Activated CD8-positive, alpha-beta memory T cell treated with anti-CD3 and anti-CD28 coated beads for 48 hours (primary cell): Measurements from ENCODE around the gene PER2.

Experiments
- DNase-seq, 3 experiments: peaks; one replicate each; pipeline ENCODE4 v3.0.0-alpha.2; 2020; ENCODE audit warnings: low read depth in 2 of 3, low spot score in 2 of 3

PER2 gene

DNA sequence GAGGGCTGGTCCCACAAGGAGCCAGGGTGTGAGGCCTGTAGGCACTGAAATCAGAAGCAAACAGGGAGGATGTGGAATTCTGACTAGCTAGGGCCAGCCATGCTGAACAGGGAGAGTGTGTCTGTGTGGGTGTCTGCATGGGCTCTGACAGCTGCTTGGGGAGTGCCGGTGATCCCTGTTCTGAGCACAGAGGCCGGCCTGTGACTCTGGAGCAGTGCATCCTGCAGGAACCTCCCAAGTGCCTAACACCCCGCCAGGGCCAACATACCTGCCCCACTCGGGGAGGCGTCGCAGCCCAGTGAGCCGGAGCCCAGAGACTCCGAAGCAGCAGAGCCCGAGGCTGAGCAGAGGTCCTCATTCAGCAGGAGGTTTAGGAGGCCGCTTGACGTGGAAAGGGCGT, 37.1 kb downstream of the PER2 start:
- DNase-seq: no peak

DNA sequence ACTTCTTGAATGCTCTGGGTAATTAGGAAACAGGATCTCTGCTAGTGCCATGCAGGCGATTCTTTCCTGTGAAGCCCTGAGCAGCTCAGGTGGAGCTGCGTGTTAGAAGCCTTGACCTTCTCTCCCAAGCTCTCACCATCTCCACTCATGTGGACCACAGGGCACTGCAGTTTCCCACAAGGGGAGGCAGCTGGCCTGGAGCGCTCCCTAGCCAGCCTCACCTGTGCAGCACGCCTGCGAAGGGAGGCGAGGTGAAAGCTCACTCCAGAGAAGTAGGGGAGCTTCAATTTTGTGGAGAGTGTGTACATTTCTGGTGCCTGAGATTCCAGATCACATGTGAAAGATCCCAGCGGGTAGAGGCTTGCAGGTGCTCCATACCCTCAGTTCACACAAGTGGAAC, 37.5 kb downstream of the PER2 start:
- no peak for DNase-seq

DNA sequence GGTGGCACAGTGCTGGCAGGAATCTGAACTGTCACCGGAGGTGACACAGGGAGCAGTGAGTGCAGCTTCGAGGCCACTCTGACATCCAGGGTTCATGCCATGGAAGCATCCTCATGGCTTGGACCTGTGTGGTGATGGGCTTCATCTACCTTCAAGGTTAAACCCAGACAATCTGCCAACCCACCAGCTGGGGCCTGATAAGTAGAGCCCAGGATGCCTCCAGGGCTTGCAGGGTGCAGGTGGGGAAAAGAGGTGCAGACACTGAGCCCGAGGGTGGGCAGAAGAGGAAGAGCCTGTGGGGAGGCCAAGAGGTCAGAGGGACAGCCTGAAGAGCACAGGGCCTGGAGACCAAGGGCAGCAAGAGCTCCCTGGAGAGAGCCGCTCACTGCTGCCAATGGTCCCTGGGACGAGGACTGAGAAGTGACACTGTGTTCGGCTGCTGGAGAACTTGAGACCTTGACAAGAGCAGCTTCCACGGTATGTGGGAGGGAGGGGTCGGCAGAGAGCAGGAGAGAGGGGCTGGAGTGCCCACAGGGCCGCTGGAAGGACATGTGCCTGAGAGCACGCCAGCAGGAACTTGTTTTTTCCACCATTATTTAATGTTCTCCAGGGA, 40.5 kb downstream of the PER2 start:
- DNase-seq: no peak

DNA sequence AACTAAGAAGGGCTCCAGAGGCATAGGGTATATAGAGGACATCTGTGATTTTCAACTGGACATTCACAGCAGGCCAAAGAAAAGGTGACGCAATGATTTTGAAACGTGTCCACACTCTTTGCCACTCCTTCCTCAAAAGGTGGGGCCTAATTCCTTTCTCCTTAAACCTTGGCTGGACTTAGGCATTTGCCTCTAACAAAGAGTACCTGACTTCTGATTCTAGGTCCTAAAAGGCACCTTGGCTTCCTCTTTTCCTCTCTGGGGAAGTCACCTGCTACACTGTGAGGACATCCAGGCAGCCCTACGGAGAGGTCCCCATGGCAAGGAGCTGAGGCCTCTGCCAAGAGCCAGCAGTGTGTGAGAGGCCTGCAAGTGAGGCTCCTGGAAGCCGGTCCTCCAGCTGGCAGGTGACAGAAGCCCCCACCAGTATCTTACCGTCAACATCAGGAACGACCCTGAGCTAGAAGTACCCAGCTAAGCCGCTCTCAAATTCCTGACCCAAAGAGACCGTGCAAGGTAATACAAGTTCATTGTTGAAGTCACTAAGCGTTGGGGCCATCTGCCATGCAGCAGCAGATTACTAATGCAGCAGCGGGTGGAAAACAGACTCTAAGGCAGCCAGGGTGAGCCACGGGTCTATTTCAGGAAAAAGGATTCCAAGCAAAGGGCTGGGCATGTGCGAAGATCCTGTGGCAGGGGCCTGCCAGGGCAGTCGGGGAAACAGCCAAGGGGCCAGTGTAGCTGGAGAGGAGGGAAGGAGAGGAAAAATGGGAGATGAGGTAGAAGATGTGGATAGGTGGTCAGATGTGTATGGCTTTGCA, 41.2 kb downstream of the PER2 start:
- no peak for DNase-seq

DNA sequence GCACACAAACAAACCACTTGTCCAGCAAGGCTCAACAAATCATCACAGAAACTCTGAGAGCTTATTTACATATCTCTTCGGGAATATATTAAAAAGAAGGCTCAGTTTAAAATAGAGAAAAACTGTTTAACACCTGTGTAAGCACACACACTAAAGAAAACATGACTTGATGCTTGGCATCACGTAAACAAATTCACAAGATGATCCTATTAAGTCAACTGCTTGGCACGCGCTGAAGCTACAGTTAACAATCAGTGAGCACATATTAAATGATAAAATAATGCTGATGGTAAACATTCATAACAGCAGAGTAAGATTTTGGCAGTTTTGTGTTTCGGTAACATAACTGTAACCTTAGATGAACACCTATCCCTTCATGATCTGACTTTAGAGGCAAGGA, 44.3 kb downstream of the PER2 start:
- no peak for DNase-seq

DNA sequence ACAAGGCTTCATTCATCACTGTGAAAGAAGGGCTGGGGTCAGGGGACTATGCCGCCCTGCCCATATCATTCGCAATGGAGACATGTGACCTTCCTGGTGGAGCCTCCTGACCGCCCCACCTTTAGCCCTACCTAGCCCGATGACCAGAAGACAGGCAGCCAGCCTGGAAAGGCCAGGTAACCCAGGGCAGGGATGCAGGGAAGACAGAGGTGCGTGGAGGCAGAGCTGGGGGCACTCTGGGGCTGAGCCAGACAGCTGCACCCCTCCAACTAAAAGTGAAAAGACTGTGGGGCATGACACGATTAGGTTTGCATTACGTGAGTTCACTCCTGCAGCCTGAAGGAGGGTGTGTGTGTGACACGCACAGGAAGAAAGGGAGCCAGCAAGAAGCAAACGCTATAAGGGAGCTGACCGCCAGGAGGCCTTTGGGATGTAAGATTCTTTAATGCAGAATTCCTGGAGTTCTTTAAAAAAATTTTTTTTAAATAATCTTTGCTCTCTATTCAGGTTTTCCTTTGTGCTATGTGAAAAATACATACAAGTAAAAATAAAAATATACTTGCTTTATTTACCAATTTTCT, 44.8 kb downstream of the PER2 start:
- DNase-seq: no peak

DNA sequence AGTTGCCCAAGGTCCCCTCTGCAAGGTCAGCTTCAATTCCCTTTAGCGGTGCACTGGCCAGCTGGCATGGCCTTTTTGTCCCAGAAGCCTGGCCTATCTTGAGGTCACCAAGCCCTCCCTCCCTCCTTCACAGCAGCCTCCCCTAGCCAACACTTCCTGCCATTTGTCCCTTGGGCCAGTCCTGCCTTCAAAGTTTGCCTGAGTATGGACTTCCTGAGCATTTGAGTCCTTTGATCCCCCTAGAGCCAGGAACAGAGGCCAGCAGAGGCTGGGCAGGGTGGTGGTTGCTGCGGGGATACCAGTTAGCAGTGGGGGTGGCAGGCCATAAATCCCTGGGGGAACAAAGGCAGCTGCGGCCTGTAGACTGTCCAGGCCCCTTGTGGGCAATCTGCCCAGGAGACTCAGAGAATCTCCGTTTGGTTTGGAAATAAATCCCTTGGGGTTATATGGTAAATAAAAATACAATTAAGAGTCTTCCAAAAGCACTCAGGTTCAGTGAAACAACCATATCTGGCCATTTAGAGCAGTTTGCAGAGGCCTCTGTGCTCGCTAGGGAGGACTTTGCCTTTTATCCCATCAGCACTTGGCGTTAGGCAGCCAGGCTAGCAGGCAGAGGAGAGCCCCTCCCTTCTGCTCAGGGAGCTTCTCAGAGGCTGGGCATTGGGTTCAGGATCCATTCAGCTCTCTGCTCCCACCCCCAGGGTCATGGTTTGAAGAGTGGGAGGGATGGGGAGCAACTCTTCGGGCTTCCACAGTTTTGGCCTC, 45.5 kb downstream of the PER2 start:
- DNase-seq: no peak

DNA sequence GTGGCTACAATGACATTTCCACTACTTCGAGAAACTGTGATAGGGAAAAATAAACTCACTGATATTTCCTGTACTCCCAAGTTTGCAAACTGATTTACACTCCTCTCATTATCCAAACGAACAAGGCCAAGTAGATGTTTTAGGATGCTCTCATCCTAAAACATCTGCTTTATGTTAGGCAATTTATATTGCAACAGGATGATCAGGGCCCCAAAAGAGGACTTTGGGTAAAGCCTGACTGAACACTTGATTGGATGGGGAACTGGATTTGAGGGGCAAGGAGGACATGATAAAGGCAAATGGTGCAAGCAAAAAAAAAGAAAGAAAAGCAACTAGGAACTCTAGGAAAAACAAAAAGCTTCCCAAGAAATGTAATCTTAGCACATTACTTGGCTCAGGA, 46.4 kb downstream of the PER2 start:
- no peak for DNase-seq

DNA sequence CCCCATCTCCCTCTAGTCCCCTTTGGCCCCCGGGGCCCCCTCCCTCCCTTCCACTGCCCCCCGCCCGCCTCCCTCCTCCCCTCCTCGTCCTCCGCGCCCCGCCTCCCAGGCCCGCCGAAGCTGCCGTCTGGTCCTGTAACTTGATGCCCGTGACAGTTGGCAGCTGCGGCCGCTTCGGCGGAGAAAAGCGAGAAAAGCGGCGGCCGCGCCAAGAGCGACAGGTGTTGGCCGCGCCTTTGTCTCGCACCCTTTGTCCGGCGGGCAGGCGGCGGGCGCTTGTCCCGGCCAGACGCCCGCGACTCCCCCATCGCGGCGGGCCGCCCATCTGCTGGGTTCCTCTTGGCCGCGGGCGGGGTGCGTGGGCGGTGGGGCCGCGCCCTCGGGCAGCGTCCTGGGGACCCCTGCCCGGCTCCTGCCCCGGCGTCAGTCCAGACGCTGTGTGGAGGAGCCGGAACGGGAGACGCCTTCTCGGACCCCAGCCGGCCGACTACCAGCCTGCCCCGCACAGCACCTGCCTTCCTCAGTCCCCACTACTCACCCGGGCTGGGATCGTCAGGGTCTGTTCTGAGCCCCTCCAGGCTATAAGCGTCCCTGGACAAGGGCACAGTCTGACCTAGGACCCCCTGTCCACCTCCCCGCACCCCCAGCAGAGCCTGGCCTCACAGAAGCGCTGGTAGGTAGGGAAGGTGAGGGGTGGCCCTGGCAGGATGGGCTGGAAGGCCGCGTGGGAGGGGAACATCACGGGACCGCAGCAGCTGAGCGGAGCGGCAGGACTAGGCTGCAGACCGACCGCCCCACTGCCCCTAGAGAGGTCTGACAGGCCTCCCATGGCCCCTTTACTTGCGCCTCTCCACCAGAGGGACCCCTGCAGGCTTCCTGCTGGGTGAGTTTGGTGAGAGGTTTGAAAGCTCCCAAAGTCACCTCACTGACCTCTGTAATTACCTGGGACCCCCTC, 47.4 kb downstream of the PER2 start:
- DNase-seq: no peak

DNA sequence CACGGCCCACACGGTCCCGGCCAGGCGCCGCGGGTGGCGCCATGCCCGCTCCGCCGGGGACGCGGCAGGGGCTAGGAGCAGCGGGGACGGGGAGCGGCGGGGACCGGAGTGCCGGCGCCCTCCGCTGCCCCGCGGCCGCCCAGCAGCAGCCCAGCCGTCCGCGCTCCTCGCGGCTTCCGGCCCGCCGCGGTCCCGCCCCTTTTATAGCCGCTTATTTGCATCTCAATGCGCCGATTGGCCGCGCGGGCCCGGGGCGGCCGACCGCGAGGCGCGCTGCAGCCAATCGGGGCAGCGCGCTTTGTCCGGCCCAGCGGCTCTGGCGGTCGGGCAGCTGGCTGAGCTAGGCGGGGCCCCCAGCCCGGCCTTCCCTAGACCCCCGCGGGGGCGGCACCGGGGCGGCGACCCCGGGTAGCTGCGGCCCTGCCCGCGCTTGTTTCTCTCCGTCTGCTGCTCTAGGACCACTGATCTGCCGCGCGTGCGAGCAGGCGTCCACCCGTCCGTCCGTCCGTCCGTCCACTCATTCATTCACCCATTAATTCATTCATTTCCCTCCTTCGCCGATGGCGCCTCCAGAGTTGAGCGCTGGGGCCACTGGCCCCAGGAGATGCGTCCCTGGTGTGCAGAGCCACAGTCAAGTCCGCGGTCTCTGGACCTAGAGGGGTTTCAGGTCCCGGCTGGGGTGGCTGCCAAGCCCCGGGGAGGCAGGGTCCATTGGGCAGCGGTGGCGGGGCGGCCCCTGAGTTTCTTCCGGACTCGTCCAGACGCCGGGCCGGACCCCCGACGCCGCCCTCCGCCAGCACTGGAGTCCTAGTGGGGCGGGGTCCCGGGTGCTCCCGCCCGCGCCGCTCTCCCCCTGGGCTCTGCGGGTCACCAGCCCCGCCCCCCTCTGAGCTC, 48.3 kb downstream of the PER2 start, which contains the start of gene HES6:
Gene HES6, minus strand, starts transcription at position 176 of the 894 bp plus-strand sequence. Its CDS starts 133 bp downstream, at position 43.
- peak in 1 of 3 experiments; percentile 59 for DNase-seq

DNA sequence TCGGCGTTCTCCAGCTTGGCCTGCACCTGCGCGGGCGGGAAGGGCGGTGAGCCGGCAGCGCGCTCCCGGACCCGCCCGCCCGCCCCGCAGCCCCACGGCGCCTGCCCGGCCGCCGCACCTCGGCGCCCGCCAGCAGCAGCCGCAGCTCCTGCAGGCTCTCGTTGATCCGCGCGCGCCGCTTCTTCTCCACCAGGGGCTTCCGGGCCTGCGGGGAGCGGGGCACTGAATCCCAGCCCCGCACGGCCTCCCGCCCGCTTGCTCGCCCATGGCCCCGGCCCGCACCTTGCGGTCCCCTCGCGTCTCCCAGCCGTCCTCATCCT, 48.9 kb downstream of the PER2 start:
- no peak for DNase-seq

DNA sequence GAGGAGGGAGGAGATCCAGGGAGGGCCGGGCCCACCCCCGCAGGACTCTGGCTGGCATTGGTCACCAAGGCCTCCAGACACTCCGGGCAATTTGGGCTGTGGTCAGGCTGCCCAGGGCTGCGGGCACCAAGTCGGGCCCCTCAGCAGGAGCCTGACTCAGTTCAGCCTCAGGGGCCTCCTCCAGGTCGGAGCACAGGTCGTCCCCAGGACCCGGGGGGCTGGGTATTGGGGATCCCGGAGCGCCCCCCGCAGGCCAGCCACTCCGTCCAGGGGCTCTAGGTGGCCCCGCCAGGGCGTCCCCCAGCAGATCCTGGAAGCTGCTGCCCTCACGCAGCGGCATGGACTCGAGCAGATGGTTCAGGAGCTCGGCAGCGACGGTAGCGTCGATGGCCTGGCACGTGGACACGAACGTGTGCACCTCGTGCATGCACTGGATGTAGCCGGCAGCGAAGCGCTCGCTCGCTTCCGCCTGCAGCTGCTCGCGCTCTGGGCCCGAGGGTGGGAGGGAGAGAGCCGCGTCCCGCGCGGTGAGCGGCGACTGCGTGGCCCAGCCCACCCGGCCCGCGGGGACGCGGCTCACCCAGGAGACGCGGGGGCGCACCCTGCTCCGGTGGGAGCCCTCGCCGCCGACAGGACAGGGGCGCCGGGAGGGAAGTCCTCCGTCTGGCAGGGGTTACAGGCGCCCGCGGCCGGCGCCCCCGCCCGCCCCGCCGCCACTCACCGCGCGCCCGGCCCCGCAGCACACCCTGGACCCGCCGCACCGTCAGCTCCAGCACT, 49.5 kb downstream of the PER2 start:
- no peak for DNase-seq

DNA sequence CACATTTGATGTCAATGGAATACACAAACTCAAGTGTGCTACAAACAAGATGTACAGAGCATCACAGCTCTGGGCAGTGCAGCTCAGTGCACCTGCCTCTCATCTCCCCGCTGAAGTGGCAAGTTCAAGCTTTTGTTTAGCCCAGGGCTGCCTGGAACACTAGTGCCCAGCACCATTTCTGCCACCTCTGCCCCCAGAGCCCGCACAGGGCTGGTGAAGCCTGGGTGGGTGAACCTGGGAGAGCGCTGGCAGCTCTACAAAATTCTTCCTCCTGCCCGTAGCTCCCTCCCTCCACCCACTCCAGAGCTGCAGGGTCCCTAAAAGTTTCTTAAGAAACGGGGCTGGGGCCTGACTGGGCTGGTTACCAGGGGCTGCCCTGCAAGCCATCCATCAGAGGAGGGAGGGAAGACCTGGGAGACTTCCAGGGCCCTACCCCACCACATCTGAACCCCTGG, 50.1 kb downstream of the PER2 start:
- DNase-seq: no peak

DNA sequence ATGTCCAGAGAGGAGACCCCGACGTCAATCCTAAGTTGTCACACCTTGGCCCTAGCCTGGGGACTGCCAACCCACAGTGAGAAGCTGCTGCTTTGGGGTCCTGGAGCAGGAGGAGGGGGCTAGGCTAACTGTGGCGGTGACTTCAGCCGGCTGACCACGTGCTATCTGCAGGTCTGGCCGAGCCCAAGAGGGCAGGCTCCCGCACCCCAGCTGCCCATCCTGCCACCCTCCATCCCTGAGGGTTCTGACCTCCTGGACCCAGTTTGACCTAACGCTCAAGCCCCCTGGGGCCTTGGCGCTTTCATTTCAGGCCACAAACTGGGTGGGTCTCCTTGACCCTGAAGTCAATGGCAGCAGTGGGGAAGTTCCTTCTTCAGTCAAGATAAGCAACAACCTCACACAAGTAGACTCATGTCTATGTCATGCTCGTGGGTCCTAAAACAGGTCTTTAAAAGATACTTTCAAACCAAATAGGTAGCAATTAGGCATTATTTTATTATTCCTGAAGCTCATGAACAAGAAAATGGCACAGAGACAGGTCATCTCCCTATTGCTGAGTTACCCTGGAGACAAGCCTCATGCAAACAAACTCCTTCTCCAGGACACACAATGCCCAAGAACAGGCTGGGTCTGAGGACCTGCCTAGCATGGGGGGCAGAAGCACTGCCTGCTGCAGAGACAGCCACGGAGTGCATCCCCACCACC, 50.8 kb downstream of the PER2 start:
- DNase-seq: no peak

DNA sequence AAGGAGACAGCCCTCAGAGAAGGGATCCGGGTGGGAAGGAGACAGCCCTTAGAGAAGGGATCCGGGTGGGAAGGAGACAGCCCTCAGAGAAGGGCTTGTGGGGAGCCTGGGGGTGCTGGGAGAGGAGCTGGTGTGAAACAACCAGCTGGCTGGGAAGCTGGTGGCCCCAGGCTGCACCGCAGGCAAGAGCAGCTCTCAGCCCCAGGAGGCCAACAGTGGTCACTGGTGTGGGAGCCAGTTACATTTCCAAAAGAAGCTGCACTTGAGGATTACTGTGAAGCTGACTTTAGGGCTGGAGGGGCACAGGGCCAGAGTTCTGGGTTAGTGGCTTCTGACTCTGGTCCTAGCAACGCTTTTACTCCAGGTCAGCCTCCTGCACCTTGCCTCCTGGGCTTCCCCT, 51.8 kb downstream of the PER2 start:
- DNase-seq: no peak

DNA sequence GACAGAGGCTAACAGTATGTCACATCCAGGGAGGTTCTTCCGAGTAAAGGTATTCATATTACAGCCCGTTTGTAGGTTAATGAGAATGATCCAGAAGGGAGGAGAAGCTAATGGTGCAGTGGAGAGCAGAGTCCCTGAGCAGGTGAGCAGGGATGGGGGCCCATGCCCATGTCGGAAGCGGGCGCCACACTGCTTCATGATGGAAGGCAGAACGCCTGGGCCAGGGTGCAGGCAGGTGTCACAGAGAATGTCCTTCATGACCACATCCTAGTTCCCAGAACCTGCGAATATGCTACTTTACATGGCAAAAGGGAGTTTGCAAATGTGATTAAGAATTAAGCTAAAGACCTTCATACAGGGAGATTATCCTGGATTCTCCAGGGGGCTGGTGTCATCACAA, 52.6 kb downstream of the PER2 start:
- DNase-seq: no peak

DNA sequence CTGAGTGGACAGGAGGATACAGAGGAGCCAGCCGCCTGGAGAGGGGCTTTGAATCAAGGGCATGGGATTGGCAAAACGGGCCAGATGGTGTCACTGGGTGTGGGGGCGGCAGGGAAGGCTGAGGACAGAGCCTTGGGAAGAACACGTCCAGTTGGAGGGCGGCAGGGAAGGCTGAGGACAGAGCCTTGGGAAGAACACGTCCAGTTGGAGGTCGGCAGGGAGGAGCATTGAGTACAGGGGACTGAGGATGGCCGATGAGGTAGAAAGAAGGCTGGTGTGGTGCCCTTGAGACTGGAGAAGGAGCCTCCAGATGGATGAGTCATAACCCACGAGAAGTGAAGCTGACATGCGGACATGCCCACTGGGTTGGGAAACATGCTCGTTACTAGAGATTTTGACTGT, 53.1 kb downstream of the PER2 start:
- DNase-seq: no peak

DNA sequence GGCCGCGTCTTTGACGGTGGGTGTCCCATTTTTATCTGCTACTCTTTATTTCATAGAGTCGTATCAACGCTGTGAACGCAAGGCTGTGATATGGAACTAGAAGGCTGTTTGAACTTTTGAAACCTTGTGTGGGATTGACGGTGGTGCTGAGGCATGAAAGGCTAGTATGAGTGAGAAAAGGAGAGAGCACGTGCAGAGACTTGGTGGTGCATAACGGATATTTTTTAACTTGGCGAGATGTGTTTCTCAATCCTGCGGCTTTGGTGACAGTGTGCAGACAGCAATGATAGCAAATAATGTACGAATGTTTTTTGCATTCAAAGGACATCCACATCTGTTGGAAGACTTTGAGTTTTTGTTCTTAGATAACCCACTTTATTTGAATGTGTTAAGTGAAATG, 54.8 kb downstream of the PER2 start:
- no peak for DNase-seq
